Measurements from ENCODE around the gene CC2D2B. TPM values are rescaled to one million over a fixed set of nuclear protein-coding genes. Genes with fewer than 3 reads are reported as not detected.

CC2D2B gene
- total RNA-seq, 1 donor from 2014 or later = not detected

DNA sequence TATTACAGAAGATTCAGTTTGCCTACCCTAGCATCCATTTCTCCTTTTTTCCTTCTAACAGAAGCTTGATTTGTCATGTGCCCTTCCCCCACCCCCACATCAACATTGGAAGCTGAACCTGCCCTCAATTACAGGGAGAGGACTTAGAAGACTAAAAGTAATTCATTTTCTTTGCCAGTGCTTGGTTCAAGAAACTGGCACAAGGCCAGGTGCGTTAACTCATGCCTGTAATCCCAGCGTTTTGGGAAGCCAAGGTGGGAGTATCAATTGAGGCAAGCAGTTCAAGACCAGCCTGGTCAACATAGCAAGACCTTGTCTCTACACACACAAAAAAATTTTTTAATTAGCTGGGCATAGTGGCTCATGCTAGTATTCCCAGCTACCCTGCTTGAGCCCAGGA is 168.2 kb downstream of the CC2D2B start:
- Mint-ChIP-seq H3K4me3 (ENCODE audit: unreplicated experiment) (no peak overlapping the region), H3K36me3 (ENCODE audit: unreplicated experiment) (no peaks in the 10 kb centered on the region), H3K9me3 (ENCODE audit: unreplicated experiment) (no peaks in the 10 kb centered on the region), H3K4me1 (ENCODE audit: low read depth, unreplicated experiment) (no peaks in the 10 kb centered on the region), H3K27me3 (ENCODE audit: unreplicated experiment) (no peaks in the 10 kb centered on the region), H3K27ac (ENCODE audit: unreplicated experiment) (no peak overlapping the region)
- no peak for DNase-seq
- TF ChIP-seq, protein P1, sequence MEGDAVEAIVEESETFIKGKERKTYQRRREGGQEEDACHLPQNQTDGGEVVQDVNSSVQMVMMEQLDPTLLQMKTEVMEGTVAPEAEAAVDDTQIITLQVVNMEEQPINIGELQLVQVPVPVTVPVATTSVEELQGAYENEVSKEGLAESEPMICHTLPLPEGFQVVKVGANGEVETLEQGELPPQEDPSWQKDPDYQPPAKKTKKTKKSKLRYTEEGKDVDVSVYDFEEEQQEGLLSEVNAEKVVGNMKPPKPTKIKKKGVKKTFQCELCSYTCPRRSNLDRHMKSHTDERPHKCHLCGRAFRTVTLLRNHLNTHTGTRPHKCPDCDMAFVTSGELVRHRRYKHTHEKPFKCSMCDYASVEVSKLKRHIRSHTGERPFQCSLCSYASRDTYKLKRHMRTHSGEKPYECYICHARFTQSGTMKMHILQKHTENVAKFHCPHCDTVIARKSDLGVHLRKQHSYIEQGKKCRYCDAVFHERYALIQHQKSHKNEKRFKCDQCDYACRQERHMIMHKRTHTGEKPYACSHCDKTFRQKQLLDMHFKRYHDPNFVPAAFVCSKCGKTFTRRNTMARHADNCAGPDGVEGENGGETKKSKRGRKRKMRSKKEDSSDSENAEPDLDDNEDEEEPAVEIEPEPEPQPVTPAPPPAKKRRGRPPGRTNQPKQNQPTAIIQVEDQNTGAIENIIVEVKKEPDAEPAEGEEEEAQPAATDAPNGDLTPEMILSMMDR (IDR thresholded peaks at IDR 0.05; ENCODE audit: partially characterized antibody, unreplicated experiment) = no peak

DNA sequence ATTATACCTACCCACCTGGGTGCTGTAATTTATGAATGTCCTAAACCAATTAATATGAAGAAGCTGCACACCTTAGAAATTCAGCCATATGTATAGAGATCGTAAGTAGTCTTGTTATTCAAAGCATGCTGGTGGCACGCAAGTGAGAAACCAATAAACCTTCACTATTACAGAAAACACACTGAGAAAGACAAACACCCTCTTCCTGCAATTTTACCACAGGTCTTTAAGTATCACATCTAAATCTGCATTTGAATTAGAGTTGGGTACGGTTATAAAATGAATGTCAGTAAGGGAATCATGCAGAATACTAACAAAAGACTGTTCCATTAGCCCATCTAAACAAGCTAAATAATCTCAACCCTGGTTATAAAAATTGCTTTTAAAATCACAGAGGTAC is 169.4 kb downstream of the CC2D2B start:
- H3K27me3 Mint-ChIP-seq (ENCODE audit: unreplicated experiment) = no peaks in the 10 kb centered on the region
- no peak overlapping the region for H3K4me3 Mint-ChIP-seq (ENCODE audit: unreplicated experiment)

DNA sequence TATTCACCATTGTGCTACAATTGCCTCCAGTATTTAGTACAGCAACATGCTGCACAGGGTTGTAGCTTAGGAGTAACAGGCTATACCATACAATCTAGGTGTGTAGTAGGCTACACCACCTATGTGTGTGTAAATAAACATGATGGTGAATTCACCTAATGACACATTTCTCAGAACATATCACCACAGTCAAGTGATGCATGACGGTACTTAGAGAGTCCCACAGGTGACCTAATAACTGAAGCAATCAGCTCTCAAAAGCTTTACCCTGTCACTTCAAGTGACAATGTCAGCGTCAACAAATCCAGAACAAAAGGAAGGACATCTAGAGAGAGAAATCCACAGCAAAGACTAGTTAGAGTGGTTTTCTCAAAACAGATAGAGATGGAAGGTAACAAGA is 174.4 kb downstream of the CC2D2B start:
- Mint-ChIP-seq H3K9me3 (ENCODE audit: unreplicated experiment) (no peaks in the 10 kb centered on the region), H3K27ac (ENCODE audit: unreplicated experiment) (no peak overlapping the region), H3K4me3 (ENCODE audit: unreplicated experiment) (no peak overlapping the region), H3K36me3 (ENCODE audit: unreplicated experiment) (no peaks in the 10 kb centered on the region), H3K4me1 (ENCODE audit: low read depth, unreplicated experiment) (no peaks in the 10 kb centered on the region), H3K27me3 (ENCODE audit: unreplicated experiment) (peaks cover 2% of the 10 kb centered on the region)
- TF ChIP-seq, protein P1 (IDR thresholded peaks at IDR 0.05; ENCODE audit: partially characterized antibody, unreplicated experiment) = no peak
- no peak for DNase-seq

More for the DNA sequence above, 169.4 kb downstream of the CC2D2B start:
- DNase-seq = no peak
- no peaks in the 10 kb centered on the region for H3K4me1 Mint-ChIP-seq (ENCODE audit: low read depth, unreplicated experiment)
- H3K9me3 Mint-ChIP-seq (ENCODE audit: unreplicated experiment) = no peaks in the 10 kb centered on the region
- TF ChIP-seq, protein P1 (IDR thresholded peaks at IDR 0.05; ENCODE audit: partially characterized antibody, unreplicated experiment) = no peak
- H3K27ac Mint-ChIP-seq (ENCODE audit: unreplicated experiment) = no peak overlapping the region
- no peaks in the 10 kb centered on the region for H3K36me3 Mint-ChIP-seq (ENCODE audit: unreplicated experiment)

Small RNA genes lying within 50 kb of the gene (microRNA-seq; reads per million reads assigned to microRNA genes)
- 24.4 reads per million, percentile 60 among the genes with 10 or more reads in this experiment for gene MIR3157 (ENCODE audit: unreplicated experiment)

Other genes with a start within 250 kb of the CC2D2B start
- 14.7 TPM for gene TCTN3, start 214.0 kb upstream of the CC2D2B start, total RNA-seq (ENCODE audit: unreplicated experiment)
- not detected for gene ENTPD1, start 151.8 kb upstream of the CC2D2B start, total RNA-seq (ENCODE audit: unreplicated experiment)
- gene CCNJ, start 135.6 kb downstream of the CC2D2B start, total RNA-seq (ENCODE audit: unreplicated experiment) = 42.9 TPM
- 39.0 TPM for gene ZNF518A, start 222.3 kb downstream of the CC2D2B start, total RNA-seq (ENCODE audit: unreplicated experiment)